DMS53 (cell line): ENCODE results near the gene URB2.

Experiments used
- DNase-seq: peaks from one replicate; lab custom pipeline; 2025; lab: John Stamatoyannopoulos, UW

URB2 gene

DNA sequence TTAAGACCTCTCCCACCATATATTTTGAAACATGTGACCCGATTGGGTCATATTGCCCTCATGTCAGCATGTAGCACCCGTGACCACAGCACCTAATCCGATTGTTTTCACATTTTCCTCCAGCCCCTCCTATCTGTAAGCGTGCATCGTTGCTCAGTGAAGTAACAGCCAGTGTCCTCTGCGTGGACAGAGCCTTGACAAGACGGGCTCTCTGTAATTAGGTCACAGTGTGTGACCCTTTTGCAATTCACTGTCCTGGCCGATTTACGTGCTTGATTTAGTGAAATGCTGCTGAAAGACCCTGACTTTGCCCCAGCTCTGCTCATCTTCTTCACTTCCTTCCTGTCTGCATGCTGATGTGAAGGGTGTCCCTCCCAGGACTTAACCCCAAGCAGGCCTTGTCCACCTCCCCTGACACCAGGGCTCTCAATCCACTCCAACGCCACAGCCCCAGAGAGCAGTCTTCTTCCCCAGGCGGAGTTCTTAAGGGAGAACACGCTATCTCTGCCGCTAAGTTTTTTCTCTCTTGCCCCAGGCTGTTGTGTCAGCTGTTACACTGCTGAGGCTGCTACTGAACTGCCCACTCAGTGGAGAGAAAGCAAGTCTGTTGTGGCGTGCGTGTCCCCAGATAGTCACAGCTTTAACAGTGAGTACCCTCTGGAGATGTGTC is 19.4 kb downstream of the URB2 start:
- DNase-seq: no peak

DNA sequence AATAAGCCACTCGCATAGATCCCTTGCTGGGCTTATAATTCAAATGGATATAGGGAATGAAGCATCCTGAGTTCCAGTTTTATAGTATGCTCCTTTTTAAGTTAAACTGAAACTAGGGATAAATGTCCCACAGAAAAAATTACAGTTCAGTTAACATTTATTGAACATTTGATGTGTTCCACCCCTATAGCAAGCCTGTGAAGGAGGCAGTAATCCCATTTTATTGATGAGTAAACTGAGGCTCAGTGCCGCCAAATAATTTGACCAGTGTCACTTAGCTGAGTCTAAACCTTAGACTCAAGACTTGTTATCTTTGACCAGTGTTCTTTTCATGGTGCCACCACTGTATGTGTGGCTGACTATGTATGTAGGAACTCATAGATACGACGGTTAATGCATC is 22.4 kb downstream of the URB2 start:
- DNase-seq: no peak

DNA sequence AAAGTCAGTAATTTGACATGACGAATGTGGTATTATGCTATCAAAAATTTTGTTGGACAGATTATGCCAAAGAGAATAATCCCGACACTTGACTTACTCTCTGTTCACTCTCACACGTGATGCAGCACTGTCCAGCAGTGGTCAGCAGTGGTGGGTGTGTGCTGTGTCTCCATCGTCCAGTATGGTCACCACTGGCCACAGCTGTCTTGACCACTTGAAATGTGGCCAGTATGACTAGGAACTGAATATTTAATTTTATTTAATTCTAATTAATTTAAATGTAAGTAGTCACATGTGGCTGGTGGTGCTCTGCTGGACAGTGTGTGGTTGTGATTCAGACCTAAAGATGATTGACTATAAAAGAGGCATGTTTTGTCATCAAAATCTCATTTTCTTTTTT is 24.0 kb downstream of the URB2 start:
- DNase-seq: no peak

DNA sequence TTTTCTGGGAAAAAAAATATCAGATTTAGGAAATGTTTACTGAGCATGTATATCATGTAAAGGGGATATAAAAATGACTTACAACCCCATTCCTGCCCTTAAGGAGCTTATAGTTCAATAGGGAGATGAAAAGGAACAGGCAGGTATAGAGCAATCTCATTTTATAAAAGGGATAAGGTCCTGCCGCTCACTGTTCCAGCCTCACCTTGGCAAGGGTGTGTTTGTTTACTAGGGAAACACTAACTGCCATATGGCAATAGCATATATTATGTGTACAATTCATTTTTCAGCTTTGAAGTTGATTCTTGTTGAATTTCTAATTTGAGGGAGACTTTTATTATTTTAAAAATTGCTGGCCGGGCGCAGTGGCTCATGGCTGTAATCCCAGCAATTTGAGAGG is 25.5 kb downstream of the URB2 start:
- DNase-seq: no peak

DNA sequence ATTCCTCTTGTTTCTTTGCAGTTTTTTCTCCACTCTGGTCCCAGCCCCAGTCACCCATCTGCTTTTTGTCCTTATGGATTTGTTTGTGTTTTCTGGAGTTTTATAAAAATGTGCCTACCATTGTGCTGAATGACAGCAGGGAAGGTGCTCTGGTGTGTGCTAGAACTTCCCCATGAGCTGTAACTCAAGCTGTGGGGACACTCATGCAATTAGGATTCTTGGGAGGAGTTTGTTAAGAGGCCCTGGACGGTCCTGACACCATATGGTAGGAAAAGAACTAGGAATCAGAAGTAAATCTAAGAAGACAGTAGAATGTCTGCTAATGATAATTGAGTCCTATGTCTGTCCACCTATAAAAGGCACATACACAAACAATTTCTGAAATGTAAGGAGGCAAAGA is 27.4 kb downstream of the URB2 start:
- DNase-seq: no peak

DNA sequence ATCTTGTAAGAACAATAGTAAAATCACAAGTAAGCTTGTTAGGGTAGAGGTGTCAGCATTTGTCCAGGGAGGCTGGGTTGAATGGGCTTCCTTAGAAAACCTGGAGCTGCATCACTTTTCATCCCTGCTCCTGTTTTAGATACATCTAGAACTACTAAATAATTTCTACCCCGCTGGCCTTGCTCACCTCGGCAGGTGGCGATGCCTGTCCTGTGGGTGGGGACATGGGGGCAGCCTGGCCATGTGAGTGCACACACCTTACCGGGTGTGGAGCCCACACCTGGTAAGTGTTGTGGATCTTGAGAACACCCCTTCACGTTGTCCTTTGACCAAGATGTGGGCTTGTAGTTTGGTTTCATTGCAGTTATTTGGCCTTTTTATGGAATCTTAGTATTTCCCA is 29.7 kb downstream of the URB2 start:
- no peak for DNase-seq

DNA sequence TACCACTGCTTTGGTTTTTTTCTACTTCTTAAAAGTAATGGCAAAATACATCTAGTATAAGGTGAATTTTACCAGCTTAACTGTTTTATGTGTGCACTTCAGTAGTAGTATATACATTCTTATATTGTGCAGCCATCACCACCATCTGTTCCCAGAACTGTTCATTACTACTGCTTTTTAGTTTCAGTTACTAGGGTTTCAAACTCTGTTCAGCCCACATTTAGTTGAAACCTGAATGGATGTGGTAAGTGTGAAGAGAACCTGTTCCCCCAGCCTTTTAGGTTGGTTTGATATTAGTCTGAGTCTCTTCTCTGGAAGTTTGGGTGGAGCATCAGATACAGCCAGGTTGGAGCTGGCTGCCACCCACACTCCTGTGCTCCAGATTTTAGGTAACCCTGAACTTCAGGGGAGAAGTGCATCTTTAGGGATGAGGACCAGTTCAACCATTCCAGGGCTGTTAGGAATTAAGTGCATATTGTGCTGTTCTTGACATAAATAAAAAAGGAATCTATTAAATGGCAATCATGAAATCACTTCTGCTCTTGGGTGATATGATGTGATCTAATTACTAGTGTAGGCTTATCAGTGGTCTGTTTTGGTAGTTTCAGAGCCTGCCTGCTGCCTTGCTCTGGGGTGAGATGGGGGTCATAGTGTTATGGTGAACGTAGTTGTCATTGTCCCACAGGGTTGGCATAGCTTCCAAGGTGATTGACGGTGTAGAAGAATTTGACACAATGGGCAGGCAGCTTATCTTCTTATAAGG is 32.1 kb downstream of the URB2 start:
- no peak for DNase-seq

DNA sequence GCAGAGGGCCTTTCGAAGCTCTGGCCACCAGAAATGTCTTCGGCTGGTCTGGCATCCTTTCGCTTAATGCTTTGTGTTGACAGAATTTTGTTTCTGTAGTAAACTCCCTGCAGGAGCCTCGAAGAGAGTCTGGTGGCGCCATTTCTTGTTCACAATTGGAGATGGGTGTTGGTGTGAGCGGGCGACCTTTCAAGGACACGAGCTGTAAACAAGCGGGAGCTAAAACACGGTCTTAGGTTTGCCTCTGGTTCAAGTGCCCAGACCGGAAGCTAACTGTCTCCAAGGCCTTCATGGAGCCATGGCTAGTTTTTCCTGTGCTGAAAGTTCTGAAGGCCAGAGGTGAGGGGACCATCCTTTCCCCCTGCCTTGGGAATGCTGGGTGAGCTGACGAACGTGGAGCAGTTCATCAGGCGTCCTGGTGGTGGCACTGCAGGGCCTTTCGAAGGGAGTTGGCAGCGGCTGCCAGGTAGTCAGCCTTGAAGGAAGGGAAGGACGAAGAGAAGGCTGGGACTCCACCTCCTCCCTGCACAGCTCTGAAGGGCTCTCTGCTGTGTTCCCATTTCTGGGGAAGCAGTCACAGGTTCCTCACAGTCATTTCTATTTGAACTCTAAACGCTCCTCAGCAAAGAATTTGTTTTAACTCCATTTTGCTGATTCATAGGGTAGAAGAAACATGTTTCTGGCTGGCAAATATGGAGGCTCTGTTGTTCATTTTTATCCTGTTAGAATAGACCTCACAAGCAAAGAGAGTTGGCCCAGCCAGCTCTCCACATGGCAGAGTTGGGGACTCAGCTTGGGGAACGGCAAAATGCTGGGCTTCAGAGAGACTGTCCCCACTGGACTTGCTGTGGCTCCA is 35.2 kb downstream of the URB2 start:
- peak; percentile 85 for DNase-seq

DNA sequence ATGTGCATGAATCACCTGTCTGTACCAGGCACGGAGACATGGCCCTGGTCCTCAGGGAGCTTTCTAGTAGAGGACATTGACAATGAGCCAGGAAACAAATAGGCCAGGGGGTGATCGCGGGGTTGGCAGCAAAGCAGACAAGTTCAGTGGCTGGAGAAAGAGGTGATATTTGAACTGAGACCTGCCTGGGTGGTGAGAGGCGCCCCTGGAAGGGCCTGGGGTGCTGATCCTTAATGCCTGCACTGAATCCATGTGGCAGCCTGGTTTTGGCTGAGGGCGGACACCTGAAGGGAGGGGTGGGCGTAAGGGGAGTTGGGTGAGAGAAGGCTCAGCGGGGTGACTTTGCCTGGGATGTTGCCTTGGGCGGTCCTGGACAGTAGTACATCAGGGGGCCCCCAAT is 35.9 kb downstream of the URB2 start:
- no peak for DNase-seq

DNA sequence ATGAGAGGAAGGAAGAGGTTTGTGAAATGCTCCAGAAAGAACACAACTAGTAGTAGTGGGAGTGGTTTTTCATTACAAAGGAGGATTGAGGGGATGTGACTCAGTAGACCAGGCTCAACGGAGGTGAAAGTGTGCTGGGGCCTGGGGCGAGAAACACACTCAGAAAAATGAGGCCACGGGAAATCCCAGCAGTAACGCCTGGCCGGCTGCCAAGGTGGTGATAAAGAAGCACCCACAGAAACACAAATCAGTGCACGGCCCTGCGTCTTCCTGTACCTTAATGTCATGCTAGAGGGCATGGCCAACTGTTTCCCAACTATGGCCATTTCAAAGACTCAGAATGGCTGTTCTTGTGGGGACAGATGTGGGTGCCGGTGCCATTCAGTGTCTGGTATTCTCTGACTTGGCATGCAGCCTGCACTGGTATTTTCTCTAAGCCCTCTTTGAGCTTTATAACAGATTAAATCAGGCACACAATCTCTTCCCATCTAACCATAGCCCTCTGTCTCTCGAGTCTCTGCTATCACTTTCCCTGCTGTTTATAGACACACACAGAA is 38.2 kb downstream of the URB2 start:
- no peak for DNase-seq

DNA sequence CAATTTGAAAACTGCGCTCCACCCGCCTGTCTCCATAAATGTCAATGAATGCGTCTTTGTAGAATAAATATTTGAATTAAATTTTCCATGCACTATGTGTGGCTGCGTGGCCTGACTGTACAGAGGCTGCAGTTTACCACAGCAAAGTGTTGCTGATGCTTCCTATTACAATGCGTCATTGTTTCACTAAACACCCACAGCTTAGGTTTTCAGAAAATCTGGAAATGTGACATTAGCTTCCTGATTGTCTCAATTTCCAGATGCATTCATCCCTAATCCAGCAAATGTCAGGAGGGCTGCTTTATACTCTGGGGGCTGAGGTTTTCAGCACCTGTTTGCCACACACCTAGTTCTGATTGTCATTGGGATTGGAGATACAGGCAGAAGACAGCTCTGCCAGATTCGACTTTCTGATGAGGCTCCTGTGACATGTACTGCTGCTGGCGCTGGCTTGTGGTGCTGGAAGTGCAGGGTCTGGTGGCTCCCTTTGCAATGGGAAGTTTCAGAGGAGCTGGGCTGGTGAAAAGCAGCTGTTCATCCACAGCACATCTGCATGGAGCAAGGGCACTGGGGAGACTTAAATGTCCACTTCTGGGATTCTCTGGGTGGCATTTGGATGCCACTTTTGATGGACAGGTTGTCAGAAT is 40.0 kb downstream of the URB2 start:
- no peak for DNase-seq

DNA sequence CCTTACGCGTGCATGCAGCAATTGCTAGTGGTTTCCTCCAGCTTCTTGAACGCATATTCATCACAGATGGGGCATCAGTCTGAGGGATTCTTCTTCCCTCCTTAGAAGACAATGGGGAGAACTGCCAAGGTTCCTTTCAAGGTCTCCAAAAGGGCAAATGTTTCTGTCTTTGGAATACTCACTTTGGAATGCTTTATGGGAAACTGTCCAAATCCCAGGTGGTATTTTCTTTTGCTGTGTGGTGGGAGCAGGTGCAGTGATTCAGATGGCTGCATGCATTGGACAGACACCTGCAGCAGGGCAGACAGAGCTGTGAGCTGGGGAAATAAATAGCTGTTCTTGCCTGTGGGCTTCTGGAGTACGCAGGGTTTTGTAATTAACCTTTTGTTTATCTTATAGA is 40.5 kb downstream of the URB2 start:
- no peak for DNase-seq

DNA sequence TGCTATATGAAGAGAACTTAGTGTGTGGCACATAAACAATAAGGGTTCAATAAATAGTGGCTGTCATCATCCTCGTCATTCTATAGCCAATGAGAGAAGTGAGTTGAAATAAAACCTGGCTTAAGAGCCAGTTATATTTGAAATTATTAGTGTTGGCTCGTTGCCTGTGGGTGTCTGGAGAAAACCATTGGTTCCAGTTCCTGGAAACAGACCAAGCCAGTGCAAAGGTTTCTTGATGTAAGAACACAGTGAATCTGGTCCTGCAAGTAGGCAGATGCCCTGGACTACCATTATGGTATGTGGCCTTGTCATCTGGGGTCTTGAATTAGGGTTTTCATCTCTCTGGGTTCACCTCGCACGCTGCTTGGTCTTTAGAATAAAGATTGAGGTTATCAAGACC is 43.3 kb downstream of the URB2 start:
- DNase-seq: no peak

DNA sequence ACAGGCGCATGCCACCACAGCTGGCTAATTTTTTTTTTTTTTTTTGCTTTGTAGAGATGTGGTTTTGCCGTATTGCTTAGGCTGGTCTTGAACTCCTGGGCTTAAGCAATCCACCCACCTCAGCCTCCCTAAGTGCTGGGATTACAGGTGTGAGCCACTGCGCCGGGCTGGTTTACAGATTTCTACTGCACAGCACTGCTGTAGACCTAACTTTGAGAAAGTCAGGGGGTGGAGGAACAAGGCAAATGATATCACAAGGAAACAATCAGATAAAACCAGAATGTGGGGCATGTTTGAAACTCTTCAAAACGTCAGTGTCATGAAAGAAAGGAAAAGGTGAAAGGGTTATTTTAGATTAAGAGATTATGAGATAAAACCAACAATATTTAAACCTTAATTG is 45.3 kb downstream of the URB2 start:
- no peak for DNase-seq

DNA sequence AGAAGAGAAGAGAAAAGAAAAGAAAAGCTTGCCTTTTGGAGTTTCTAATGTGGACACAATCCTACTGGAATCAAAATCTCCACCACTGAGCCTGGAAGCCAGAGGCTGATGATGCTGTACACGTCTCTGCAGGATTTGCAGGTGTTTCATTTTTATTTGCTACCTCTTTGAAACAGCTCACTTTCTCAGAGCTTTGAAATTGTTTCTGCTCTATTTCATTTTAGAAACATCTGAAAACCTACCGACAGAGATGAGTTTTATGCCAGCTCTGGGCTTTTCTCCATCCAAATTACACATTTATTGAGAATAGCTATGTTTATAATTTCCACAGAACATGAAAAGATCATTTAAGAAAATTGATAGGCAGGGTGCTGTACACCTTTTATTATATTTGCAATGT is 46.2 kb downstream of the URB2 start:
- DNase-seq: no peak

DNA sequence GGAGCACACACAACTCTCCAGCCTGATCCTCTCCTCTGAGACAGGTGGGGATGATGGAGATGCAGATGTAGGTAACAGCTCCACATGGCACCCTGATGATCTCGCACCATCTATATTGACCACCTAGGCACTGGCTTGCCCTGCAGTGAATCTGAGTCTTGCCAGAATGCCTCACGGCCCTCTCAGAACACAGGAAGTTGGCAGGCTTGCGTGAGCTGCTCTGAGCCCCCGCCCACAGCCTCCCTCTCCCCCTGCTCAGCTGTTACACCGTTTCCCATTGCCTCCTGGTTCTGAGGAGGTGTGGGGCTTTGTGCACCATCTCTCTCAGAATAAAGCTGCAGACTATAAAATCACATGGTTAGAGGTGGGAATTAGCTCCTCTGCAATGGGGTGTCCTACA is 48.0 kb downstream of the URB2 start:
- no peak for DNase-seq

DNA sequence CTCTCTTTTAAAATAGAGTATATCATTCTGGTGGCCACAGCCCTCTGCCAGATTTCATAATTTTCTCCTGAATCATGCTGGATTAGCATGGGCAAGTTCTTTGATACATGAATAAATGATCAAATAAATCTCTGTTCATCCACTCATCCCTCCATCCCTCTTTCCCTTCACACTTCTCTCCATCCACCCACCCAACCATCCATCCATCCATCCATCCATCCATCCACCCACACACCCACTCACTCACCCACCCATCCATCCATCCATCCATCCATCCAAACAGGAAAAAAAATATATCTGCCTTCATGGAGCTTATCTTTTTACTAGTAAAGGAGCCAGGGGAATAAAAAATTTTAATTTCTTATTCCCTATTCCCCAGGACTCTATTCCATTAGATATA is 49.3 kb downstream of the URB2 start:
- DNase-seq: no peak

DNA sequence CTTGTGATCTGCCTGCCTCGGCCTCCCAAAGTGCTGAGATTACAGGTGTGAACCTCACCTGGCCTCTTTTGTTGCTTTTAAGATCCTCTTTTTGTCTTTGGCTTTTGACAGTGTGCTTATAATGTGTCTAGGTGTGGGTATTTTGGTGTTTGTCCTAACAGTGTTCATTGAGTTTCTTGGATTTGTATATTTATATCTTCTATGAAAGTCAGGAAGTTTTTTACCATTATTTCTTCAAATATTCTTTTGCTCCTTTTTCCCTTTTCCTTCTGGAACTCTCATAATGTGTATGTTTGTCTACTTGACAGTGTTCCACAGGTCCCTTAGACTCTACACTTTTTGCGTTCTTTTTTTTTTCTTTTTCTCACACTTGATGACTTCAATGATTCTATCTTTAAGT is 59.1 kb downstream of the URB2 start:
- DNase-seq: no peak

DNA sequence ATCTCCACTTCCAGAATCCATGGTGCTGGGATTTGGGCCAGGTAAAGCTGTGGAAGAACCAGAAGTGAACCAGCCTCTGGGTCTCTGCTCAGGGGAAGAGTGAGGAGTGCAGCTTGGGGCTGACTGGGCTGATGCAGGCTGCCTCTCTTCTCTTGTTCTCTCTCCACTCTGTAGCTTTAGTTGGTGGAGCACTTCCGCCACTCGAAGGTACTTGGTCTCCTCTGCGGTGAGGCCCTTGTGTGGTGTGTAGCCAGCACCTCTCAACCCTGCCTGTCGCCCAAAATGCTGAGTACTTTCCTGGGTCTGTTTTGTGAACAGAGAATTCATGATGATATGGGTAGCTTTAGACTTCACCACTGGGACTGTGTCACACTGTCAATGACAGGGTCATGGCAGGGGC is 63.2 kb downstream of the URB2 start:
- DNase-seq: no peak

DNA sequence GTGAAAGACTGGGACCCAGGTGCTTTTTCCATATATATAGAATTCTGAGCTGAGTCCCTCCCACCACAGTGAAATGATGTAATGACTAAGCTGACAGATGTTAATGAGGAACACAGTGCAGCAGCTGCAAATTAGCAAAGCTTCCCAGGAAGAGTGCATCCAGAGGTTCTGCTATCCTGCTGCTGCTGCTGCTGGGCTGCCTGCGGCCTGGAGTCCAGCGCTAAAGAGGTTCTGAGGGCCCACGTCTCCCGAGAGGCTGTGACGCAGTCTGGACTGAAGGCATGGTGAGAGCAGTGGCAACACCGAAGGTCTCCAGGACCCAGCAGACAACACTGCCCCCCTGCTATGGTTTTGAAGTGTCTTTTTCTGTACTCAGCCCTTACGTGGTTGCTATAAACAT is 63.9 kb downstream of the URB2 start:
- DNase-seq: no peak

DNA sequence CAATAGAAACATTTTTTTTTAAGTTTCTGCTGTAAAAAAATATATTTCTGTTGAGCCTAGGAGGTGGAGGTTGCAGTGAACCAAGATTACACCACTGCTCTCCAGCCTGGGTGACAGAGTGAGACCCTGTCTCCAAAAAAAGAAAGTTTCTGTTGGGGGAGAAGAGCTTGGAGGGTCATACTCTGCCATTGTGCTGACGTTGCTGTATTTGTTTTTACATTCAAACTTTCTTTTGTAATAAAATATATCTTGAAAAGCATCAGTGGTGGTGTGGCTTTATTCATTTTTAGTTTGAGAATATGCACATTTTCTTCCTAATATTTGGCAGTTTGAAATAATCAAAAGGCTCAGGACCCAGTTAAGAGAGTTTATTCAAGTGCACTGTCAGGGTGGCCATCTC is 64.6 kb downstream of the URB2 start:
- DNase-seq: no peak

DNA sequence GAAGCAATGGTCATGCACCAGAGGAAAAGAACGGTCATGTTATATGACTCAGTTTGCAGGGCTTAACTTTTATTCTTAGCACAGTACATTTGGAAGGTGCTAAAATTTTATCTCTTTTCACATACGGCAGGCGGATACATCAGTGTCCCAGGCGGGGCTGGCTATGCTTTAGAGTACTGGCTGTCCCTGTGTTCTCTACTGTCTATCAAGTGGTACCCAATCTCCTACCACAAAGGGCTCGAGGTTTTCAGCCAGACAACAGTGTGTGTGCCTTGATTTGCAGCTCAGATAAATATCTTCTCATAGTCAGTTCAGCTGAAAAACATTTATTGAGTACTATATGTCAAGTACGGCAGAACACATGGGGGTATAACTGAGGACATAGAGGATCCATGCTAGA is 65.3 kb downstream of the URB2 start:
- DNase-seq: no peak
